Neutrophil (primary cell): ENCODE measurements around the gene CDC40.
"Not testable (repeated sequence)": the region's sequence is repeated elsewhere in the genome, so short reads cannot be mapped to it uniquely, and the experiment has no call there.

Experiments
- H3K27ac ChIP-seq: fragments of 200-600 bp; sonication (generic); 2 replicates; pipeline ENCODE4 v1.5.1; 2016; ENCODE audit warnings: mild to moderate bottlenecking, moderate library complexity
- H3K27me3 ChIP-seq: fragments of 200-600 bp; sonication (generic); 2 replicates; pipeline ENCODE4 v1.6.0; 2016; ENCODE audit warnings: mild to moderate bottlenecking
- H3K36me3 ChIP-seq: fragments of 200-600 bp; sonication (generic); 2 replicates; pipeline ENCODE4 v1.5.1; 2017
- H3K4me1 ChIP-seq, 2 experiments: fragments of 200-600 bp in 1 of 2; sonication (generic) in 1 of 2; 1 replicate in 1 of 2; 2 replicates in 1 of 2; pipeline versions ENCODE4 v1.5.1 to v1.6.1; 2013 to 2016; ENCODE audit warnings: low read depth in 1 of 2, low read length in 1 of 2, mild to moderate bottlenecking in 1 of 2, moderate library complexity in 1 of 2; ENCODE audit not compliant: control insufficient read depth in 1 of 2, insufficient read depth in 1 of 2
- H3K4me3 ChIP-seq, 2 experiments: fragments of 200-600 bp in 1 of 2; sonication (generic) in 1 of 2; 1 replicate in 1 of 2; 2 replicates in 1 of 2; pipeline ENCODE4 v1.5.1; 2013 to 2016; ENCODE audit warnings: low read depth in 1 of 2, low read length in 1 of 2, mild to moderate bottlenecking in 1 of 2, moderate library complexity in 1 of 2
- H3K9me3 ChIP-seq: fragments of 200-600 bp; sonication (generic); 2 replicates; pipeline ENCODE4 v1.5.1; 2016
- TF ChIP-seq, protein P1 (sequence below): fragments of 200-600 bp; sonication (generic); IDR thresholded peaks from 2 replicates; pipeline ENCODE4 v1.5.1; 2016; ENCODE audit warnings: antibody characterized with exemption

The CDC40 gene

DNA sequence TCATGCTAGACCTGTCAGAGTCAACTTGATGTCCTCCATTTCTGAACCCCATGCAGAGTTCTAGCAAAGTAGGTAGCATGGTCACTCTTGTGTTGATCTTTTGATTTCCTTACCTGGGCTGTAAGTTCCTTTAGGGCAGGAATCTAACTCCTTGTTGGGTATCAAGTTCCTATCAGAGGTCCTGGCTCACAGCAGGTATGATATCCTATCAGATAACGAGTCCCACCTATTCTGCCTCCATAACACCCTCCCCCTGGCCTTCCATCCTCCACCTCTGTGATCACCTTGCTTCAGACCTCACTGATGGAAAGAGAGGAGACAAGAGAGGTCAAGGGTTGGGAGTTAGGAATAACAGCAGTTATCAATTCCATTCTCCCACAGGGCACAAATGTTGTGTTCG, 76.1 kb downstream of the CDC40 start:
- H3K36me3 ChIP-seq, result no peaks in the 10 kb centered on the region
- H3K4me3 ChIP-seq, result no peak overlapping the region
- peaks cover 8% of the 10 kb centered on the region for H3K27me3 ChIP-seq
- H3K27ac ChIP-seq, result no peak overlapping the region
- TF ChIP-seq, protein P1, sequence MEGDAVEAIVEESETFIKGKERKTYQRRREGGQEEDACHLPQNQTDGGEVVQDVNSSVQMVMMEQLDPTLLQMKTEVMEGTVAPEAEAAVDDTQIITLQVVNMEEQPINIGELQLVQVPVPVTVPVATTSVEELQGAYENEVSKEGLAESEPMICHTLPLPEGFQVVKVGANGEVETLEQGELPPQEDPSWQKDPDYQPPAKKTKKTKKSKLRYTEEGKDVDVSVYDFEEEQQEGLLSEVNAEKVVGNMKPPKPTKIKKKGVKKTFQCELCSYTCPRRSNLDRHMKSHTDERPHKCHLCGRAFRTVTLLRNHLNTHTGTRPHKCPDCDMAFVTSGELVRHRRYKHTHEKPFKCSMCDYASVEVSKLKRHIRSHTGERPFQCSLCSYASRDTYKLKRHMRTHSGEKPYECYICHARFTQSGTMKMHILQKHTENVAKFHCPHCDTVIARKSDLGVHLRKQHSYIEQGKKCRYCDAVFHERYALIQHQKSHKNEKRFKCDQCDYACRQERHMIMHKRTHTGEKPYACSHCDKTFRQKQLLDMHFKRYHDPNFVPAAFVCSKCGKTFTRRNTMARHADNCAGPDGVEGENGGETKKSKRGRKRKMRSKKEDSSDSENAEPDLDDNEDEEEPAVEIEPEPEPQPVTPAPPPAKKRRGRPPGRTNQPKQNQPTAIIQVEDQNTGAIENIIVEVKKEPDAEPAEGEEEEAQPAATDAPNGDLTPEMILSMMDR, result no peak
- no peaks in the 10 kb centered on the region for H3K4me1 ChIP-seq
- no peaks in the 10 kb centered on the region for H3K9me3 ChIP-seq

DNA sequence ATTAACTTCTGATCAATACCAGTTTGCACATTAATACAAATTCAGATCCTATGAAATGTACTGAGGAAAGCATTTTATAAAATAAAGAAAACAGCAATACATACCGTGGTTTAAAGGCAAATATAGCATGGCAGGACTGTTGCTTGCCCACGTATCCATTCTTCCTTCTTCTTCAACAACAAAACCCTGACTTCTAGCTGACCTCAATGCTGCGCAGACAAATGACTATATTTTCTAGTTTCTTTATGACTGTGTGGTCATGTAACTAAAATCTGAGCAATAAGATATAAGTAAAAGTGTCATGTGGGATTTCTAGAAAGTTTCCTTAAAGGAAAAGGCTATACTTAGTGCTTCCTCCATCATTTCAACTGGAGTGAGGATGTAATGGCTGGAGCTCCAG, 85.0 kb downstream of the CDC40 start:
- TF ChIP-seq, protein P1, result no peak
- H3K9me3 ChIP-seq, result no peaks in the 10 kb centered on the region
- no peaks in the 10 kb centered on the region for H3K27me3 ChIP-seq
- no peak overlapping the region for H3K27ac ChIP-seq
- no peaks in the 10 kb centered on the region for H3K4me1 ChIP-seq
- H3K36me3 ChIP-seq, result no peaks in the 10 kb centered on the region
- H3K4me3 ChIP-seq, result no peak overlapping the region

DNA sequence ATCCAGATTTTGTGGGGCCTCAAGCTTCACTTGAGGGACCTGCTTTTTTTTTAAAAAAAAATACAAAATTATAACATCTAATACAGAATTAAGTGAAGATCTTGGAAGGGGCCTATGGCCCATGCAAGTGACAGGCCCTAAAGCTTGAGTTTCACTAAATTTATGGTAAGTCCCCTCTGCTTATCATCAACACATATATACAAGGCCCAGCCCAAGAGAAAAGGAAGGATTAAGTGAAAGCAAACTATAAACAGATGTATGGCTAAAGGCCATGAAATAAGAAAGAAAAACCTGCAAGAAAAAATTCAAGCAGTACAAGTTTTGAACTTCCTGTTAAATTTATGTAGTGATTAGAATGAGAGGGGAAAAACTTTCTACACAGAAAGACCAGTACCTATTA, 86.8 kb downstream of the CDC40 start:
- no peaks in the 10 kb centered on the region for H3K36me3 ChIP-seq
- H3K4me3 ChIP-seq, result no peak overlapping the region
- no peaks in the 10 kb centered on the region for H3K9me3 ChIP-seq
- TF ChIP-seq, protein P1, result no peak
- H3K27ac ChIP-seq, result no peak overlapping the region
- H3K27me3 ChIP-seq, result no peaks in the 10 kb centered on the region
- no peaks in the 10 kb centered on the region for H3K4me1 ChIP-seq

DNA sequence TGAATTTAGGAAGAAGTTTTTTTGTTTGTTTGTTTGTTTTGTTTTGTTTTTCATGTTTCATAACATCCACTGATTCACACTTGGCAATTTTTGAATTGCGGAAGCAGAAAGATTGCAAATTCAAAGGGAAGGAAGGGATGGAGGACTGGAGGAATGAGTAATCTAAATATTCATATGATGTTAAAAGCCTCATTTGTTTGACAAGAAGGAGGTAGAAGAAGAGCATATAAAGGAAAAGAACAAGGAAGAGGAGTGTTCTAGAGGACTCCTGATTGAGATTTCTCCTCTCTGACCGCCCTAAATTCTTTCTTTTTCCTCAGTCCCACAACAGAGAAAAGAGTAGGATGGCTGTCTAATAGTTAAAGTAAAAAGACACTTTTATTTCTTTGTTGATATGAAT, 89.4 kb downstream of the CDC40 start:
- Histone ChIP-seq H3K27ac (no peak overlapping the region), H3K4me3 (no peak overlapping the region), H3K4me1 (no peaks in the 10 kb centered on the region), H3K9me3 (no peaks in the 10 kb centered on the region), H3K27me3 (no peaks in the 10 kb centered on the region), H3K36me3 (no peaks in the 10 kb centered on the region)
- TF ChIP-seq, protein P1, result no peak

DNA sequence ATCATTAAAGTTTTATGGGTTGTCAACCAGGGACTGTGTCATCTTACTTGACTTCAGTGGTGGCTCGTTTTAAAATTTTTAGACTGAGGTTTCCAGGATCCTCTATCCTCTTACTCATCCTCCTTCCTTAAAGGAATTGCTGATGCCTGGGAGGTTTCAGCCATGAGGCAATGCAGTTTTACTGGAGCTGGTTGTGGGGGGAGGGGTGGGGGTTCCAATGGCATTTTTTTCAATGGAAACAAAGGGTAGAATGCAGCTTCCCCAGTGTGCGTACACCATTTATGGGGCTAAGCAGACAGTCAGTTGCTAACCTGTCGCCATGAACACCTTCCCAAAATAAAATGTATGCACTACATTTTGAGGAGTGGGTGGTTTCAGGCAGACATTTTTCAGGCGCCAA, 89.9 kb downstream of the CDC40 start:
- TF ChIP-seq, protein P1, result no peak
- Histone ChIP-seq H3K27me3 (no peaks in the 10 kb centered on the region), H3K4me3 (no peak overlapping the region), H3K9me3 (no peaks in the 10 kb centered on the region), H3K27ac (no peak overlapping the region), H3K36me3 (no peaks in the 10 kb centered on the region), H3K4me1 (no peaks in the 10 kb centered on the region)

DNA sequence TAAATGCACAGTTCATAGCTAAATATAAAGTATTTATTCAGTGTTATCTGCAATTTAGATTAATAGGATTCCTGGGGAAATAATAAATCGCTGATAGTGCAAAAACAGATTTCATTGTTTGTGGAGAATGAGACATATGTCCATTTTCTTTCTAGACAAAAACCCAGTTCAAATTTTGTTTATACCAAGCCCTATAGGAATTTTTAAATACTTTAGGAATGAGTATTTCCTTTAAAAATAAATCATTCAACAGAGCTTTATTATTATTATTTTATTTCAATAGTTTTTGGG, 91.5 kb downstream of the CDC40 start:
- Histone ChIP-seq H3K36me3 (no peaks in the 10 kb centered on the region), H3K4me3 (no peak overlapping the region), H3K4me1 (no peaks in the 10 kb centered on the region), H3K9me3 (no peaks in the 10 kb centered on the region), H3K27me3 (no peaks in the 10 kb centered on the region), H3K27ac (no peak overlapping the region)
- TF ChIP-seq, protein P1, result no peak

DNA sequence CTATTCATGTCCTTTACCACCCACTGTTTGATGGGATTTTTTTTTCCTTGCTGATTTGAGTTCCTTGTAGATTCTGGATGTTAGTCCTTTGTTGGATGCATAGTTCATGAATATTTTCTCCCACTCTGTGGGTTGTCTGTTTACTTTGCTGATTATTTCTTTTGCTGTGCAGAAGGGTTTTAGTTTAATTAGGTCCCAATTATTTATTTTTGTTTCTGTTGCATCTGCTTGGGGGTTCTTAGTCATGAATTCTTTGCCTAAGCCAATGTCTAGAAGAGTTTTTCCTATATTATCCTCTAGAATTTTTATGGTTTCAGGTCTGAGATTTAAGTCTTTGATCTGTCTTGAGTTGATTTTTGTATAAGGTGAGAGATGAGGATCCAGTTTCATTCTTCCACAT, 92.6 kb downstream of the CDC40 start:
- H3K4me3 ChIP-seq, H3K27ac ChIP-seq, H3K9me3 ChIP-seq, H3K27me3 ChIP-seq, H3K36me3 ChIP-seq, H3K4me1 ChIP-seq: not testable (repeated sequence)
